Type B pancreatic cell (in vitro differentiated cells): ENCODE measurements around the gene MYL5. TPM values are rescaled to one million over a fixed set of nuclear protein-coding genes. Genes with fewer than 3 reads are reported as not detected.
"Not testable (repeated sequence)": the region's sequence is repeated elsewhere in the genome, so short reads cannot be mapped to it uniquely, and the experiment has no call there.

Experiments used
- DNase-seq: peaks from one replicate; pipeline ENCODE4 v3.0.0; 2021; ENCODE audit warnings: mixed read lengths; ENCODE audit not compliant: unreplicated experiment; ENCODE audit errors: extremely low spot score
- H3K27ac Mint-ChIP-seq: 2 replicates; pipeline ENCODE4 v1.8.0; 2021; ENCODE audit warnings: mild to moderate bottlenecking, mixed read lengths
- H3K27me3 Mint-ChIP-seq: 2 replicates; pipeline ENCODE4 v1.8.0; 2021; ENCODE audit warnings: mixed read lengths
- H3K36me3 Mint-ChIP-seq: 2 replicates; pipeline ENCODE4 v1.8.0; 2021; ENCODE audit warnings: mixed read lengths
- H3K4me1 Mint-ChIP-seq: one replicate; pipeline ENCODE4 v1.8.0; 2021; ENCODE audit warnings: mixed read lengths; ENCODE audit not compliant: unreplicated experiment
- H3K4me3 Mint-ChIP-seq: 2 replicates; pipeline ENCODE4 v1.8.0; 2021; ENCODE audit warnings: mild to moderate bottlenecking, mixed read lengths
- H3K9me3 Mint-ChIP-seq: 2 replicates; pipeline ENCODE4 v1.8.0; 2021; ENCODE audit warnings: mixed read lengths
- CTCF ChIP-seq: fragments of 200-600 bp; sonication (generic); conservative IDR thresholded peaks from 2 replicates; pipeline ENCODE4 v1.5.0; 2021; ENCODE audit warnings: antibody characterized with exemption, mild to moderate bottlenecking
- total RNA-seq: library from RNA; stranded (reverse); gene quantifications from 2 replicates; pipeline ENCODE4 v1.2.1, GENCODE V29; 2021; ENCODE audit warnings: low replicate concordance

The MYL5 gene
- total RNA-seq, 1 donor from 2014 or later: 20.2 TPM

DNA sequence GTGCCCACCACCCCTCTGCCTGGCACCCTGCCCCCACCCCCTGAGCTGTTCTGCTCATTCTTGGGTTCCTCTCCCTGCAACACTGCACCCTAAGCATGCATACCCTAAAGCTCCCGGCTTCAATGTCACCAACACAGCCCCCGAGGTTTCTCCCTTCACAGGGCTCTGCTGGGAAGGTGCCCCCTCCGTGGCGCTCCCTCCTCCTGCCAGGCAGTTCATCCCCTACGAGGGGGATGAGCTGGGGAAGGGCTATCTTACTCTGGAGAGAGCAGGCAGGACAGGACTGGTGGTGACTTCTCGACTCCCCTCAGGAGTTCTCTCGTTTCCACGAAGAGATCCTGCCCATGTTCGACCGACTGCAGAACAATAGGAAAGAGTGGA lies 6.8 kb upstream of the MYL5 start:
- H3K9me3 Mint-ChIP-seq: no peaks in the 10 kb centered on the region
- H3K4me1 Mint-ChIP-seq: no peaks in the 10 kb centered on the region
- no peaks in the 10 kb centered on the region for H3K27me3 Mint-ChIP-seq
- no peak for DNase-seq
- no peak overlapping the region for H3K4me3 Mint-ChIP-seq
- H3K36me3 Mint-ChIP-seq: peaks cover 4% of the 10 kb centered on the region
- no peak for TF ChIP-seq CTCF
- H3K27ac Mint-ChIP-seq: no peak overlapping the region

GRCh38 chr4:668219-668618 lies 6.1 kb upstream of the MYL5 start:
- not testable (repeated sequence) for H3K9me3 Mint-ChIP-seq, H3K36me3 Mint-ChIP-seq, H3K4me1 Mint-ChIP-seq, DNase-seq, H3K27ac Mint-ChIP-seq, H3K27me3 Mint-ChIP-seq, H3K4me3 Mint-ChIP-seq

DNA sequence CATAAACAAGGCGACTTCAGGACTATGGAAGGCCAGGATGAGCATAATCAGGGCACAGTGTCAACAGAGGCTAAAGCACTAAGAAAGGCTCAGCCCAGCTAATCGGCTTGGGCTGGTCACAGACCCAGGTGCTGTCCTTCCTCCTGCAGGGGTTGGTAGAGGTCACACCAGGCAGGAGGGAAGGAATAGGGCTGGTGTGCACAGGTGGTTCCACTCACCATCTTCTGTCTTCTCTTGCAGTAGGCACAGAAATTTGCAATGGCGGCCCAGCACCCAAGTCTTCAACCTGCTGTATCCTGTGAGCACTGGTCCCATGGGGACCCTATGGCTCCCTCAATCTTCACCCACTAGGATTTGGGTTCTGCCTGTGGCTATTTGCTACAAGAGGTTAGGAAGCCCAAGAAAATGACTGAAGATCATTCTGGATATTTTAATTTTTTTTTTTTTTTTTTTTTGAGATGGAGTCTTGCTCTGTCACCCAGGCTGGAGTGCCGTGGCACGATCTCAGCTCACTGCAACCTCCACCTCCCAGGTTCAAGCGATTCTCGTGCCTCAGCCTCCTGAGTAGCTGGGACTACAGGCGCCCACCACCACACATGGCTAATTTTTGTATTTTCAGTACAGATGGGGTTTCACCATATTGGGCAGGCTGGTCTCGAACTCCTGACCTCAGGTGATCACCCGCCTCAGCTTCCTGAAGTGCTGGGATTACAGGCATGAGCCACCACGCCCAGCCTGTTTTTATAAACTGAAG lies 4.4 kb upstream of the MYL5 start:
- not testable (repeated sequence) for DNase-seq, H3K4me3 Mint-ChIP-seq, H3K27me3 Mint-ChIP-seq

DNA sequence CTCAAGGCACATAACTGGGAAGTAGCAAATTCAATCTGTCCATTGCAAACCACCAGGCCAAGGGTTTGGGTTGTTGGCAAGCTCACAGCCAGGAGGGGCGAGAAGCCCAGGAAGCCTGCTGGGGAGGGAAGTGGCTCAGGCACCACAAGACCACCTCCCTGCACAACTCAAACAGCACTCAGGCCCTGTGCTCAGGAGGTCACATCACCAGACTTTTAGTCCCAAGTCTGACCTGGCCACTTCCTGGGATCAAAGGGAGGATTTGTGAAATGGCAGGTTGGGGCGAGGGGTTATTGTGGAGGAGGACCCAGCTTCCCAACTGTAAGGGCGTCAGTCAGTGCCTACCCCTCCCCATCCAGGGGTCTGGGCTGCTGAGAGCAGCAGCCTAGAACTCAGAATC lies 2.6 kb upstream of the MYL5 start:
- no peak for DNase-seq
- H3K4me1 Mint-ChIP-seq: peaks cover 5% of the 10 kb centered on the region
- no peaks in the 10 kb centered on the region for H3K9me3 Mint-ChIP-seq
- no peak overlapping the region for H3K4me3 Mint-ChIP-seq
- H3K36me3 Mint-ChIP-seq: peaks cover 8% of the 10 kb centered on the region
- TF ChIP-seq CTCF: no peak
- no peak overlapping the region for H3K27ac Mint-ChIP-seq
- no peaks in the 10 kb centered on the region for H3K27me3 Mint-ChIP-seq

More for the DNA sequence above, 4.4 kb upstream of the MYL5 start:
- H3K9me3 Mint-ChIP-seq, H3K27ac Mint-ChIP-seq, H3K4me1 Mint-ChIP-seq, H3K36me3 Mint-ChIP-seq: not testable (repeated sequence)

DNA sequence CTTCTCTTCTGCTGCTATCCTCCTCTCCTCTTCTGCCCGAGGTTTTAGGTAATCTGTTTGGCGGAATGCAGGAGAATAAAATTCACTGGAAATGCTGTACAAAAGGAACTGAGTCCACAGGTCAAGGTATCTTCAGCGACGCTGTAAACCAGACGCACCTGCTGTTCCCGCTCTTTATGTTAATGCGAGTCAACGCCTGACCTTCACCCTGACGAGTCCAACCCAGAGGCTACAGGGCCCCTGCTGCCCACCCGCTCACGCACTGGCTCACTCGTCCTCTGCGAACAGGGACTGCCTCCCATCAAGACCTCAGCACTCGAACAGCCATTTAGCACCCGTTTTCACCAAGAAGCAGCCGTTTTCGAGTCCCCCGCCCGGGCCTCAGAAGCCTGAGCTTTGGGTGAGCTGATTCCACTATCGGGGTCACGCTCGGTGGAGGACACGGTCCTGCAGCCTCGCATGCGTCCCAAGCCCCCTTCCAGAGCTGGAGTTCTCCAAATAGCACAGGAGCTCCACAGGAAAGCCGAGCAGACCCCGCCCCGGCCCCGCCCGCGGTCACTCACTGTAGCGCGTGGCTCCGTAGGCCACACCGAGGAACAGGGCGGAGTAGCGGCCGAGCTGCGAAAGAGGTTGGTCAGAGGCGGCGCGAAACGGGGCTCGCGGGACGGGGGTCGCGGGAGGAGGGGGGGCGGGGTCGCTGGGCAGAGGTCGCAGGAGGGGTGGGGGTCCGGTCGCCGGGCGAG lies 822 bp upstream of the MYL5 start:
- Mint-ChIP-seq H3K4me1 (peaks cover 5% of the 10 kb centered on the region), H3K27me3 (no peaks in the 10 kb centered on the region), H3K36me3 (peaks cover 8% of the 10 kb centered on the region), H3K27ac (peak overlapping the region; percentile 83), H3K9me3 (no peaks in the 10 kb centered on the region), H3K4me3 (peak overlapping the region; percentile 91)
- no peak for DNase-seq
- TF ChIP-seq CTCF: no peak

DNA sequence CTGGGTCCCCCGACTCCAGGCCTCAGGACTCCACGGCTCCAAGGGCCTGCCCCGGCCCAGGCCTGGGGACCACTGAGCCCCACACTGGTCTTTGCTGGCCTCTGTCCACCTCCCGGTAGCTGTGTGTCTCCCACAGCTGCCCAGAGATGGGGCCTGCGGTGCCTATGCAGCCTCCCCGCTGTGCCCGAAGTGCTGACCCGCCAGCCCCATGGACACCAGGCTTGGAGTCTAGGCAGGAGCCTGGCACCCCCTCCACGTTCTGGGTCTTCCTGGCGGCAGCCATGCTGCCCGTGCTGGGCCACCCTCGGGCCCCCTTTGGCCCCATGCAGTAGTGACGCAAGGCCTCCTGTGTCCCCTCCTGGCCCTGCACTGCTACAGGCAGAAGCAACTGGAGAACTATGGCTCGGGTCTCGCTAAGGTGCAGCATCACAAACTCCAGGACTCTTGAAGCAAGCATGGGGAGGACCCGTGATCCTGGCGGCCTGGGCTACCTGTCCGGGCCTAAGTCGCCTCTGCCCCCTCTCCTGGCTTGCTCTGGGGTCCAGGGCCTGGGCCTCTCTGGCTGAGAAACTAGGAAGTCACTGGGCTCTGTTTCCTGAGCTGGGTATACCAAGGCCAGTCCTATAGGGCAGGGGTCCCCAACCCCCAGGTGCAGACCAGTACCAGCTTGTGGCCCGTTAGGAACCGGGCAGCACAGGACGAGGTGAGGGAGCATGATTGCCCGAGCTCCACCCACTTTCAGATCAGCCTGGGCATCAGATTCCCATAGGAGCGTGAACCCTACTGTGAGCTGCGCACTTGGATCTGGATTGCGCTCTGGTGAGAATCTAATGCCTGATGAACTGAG lies 917 bp downstream of the MYL5 start:
- Mint-ChIP-seq H3K36me3 (peaks cover 8% of the 10 kb centered on the region), H3K27ac (no peak overlapping the region), H3K9me3 (no peaks in the 10 kb centered on the region), H3K27me3 (no peaks in the 10 kb centered on the region), H3K4me3 (peak overlapping the region; percentile 91), H3K4me1 (peaks cover 5% of the 10 kb centered on the region)
- no peak for DNase-seq
- TF ChIP-seq CTCF: no peak
